ENCODE measurements around the gene TRAK1.
A peak's percentile ranks its signal among the peaks of the same experiment; 100 is the strongest.

Gene TRAK1

GRCh38 chr3:42192334-42193200, 101.4 kb downstream of the TRAK1 start:
- no peaks in the 10 kb centered on the region for H4K20me1 ChIP-seq (ENCODE audit: insufficient read depth, low read length)
- H2AFZ ChIP-seq (ENCODE audit: low read length): no peak overlapping the region
- H3K27ac ChIP-seq (ENCODE audit: low read length): peak overlapping the region; percentile 71
- H3K4me3 ChIP-seq (ENCODE audit: low read length): no peak overlapping the region
- peaks cover 12% of the 10 kb centered on the region; the same call in 1 of the 2 replicates for H3K36me3 ChIP-seq (replicated peaks; ENCODE audit: insufficient read depth, low read length)
- H3K4me1 ChIP-seq (ENCODE audit: low read length): peaks cover 58% of the 10 kb centered on the region
- TF ChIP-seq EZH2 (optimal IDR thresholded peaks at IDR 0.05; ENCODE audit: low read depth, low read length) (no peak), CTCF (IDR thresholded peaks at IDR 0.05; ENCODE audit: low read length) (no peak), EZH2phosphoT487 (IDR thresholded peaks at IDR 0.05; ENCODE audit: low read length) (no peak)
- H3K9ac ChIP-seq (ENCODE audit: low read length): no peak overlapping the region
- peaks cover 25% of the 10 kb centered on the region for H3K79me2 ChIP-seq (ENCODE audit: low read length)
- H3K4me2 ChIP-seq (ENCODE audit: low read depth, low read length): peak overlapping the region; percentile 85
- H3K9me3 ChIP-seq (replicated peaks; ENCODE audit: insufficient read depth, low read length): no peaks in the 10 kb centered on the region
- H3K9me2 ChIP-seq (replicated peaks; ENCODE audit: insufficient read depth, low read length): no peaks in the 10 kb centered on the region
- no peaks in the 10 kb centered on the region for H3K27me3 ChIP-seq (replicated peaks; ENCODE audit: insufficient read depth, low read length)
- H3F3A ChIP-seq (ENCODE audit: insufficient read depth, low read length): peaks cover 36% of the 10 kb centered on the region
- peak; percentile 83 for DNase-seq

GRCh38 chr3:42194943-42195510, 103.9 kb downstream of the TRAK1 start:
- no peak for DNase-seq
- H3K4me1 ChIP-seq (ENCODE audit: low read length): peaks cover 63% of the 10 kb centered on the region
- H3K9me3 ChIP-seq (replicated peaks; ENCODE audit: insufficient read depth, low read length): no peaks in the 10 kb centered on the region
- H3K27me3 ChIP-seq (replicated peaks; ENCODE audit: insufficient read depth, low read length): no peaks in the 10 kb centered on the region
- TF ChIP-seq EZH2 (optimal IDR thresholded peaks at IDR 0.05; ENCODE audit: low read depth, low read length): no peak
- TF ChIP-seq EZH2phosphoT487 (IDR thresholded peaks at IDR 0.05; ENCODE audit: low read length): no peak
- no peak for TF ChIP-seq CTCF (IDR thresholded peaks at IDR 0.05; ENCODE audit: low read length)
- H3K36me3 ChIP-seq (replicated peaks; ENCODE audit: insufficient read depth, low read length): peaks cover 15% of the 10 kb centered on the region; the same call in 1 of the 2 replicates
- H3K4me2 ChIP-seq (ENCODE audit: low read depth, low read length): peak overlapping the region; percentile 85
- H3F3A ChIP-seq (ENCODE audit: insufficient read depth, low read length): peaks cover 36% of the 10 kb centered on the region
- peaks cover 33% of the 10 kb centered on the region for H3K79me2 ChIP-seq (ENCODE audit: low read length)
- H3K4me3 ChIP-seq (ENCODE audit: low read length): peak overlapping the region; percentile 44; the same call in 1 of the 2 replicates
- H4K20me1 ChIP-seq (ENCODE audit: insufficient read depth, low read length): no peaks in the 10 kb centered on the region
- no peak overlapping the region for H2AFZ ChIP-seq (ENCODE audit: low read length)
- H3K9me2 ChIP-seq (replicated peaks; ENCODE audit: insufficient read depth, low read length): no peaks in the 10 kb centered on the region
- no peak overlapping the region for H3K27ac ChIP-seq (ENCODE audit: low read length)
- no peak overlapping the region for H3K9ac ChIP-seq (ENCODE audit: low read length)

- H3K27me3 ChIP-seq (replicated peaks; ENCODE audit: insufficient read depth, low read length): no peaks in the 10 kb centered on the region
- H2AFZ ChIP-seq (ENCODE audit: low read length): no peak overlapping the region
- peak; percentile 83 for DNase-seq
- H3K9ac ChIP-seq (ENCODE audit: low read length): peak overlapping the region; percentile 20; the same call in 1 of the 2 replicates
- peaks cover 33% of the 10 kb centered on the region for H3K79me2 ChIP-seq (ENCODE audit: low read length)
- peak overlapping the region; percentile 76 for H3K27ac ChIP-seq (ENCODE audit: low read length)
- H3K4me2 ChIP-seq (ENCODE audit: low read depth, low read length): peak overlapping the region; percentile 85
- H4K20me1 ChIP-seq (ENCODE audit: insufficient read depth, low read length): no peaks in the 10 kb centered on the region
- peaks cover 64% of the 10 kb centered on the region for H3K4me1 ChIP-seq (ENCODE audit: low read length)
- no peaks in the 10 kb centered on the region for H3K9me3 ChIP-seq (replicated peaks; ENCODE audit: insufficient read depth, low read length)
- H3K9me2 ChIP-seq (replicated peaks; ENCODE audit: insufficient read depth, low read length): no peaks in the 10 kb centered on the region
- H3K36me3 ChIP-seq (replicated peaks; ENCODE audit: insufficient read depth, low read length): peaks cover 15% of the 10 kb centered on the region; the same call in 1 of the 2 replicates
- H3F3A ChIP-seq (ENCODE audit: insufficient read depth, low read length): peaks cover 36% of the 10 kb centered on the region
- TF ChIP-seq CTCF (IDR thresholded peaks at IDR 0.05; ENCODE audit: low read length): no peak
- no peak for TF ChIP-seq EZH2 (optimal IDR thresholded peaks at IDR 0.05; ENCODE audit: low read depth, low read length)
- TF ChIP-seq EZH2phosphoT487 (IDR thresholded peaks at IDR 0.05; ENCODE audit: low read length): no peak
- peak overlapping the region; percentile 44 for H3K4me3 ChIP-seq (ENCODE audit: low read length)
Measured at GRCh38 chr3:42195879-42196330, 104.7 kb downstream of the TRAK1 start.

Data from MM.1S (cell line).